Fibroblast of villous mesenchyme (primary cell): Measurements from ENCODE around the gene SLC22A15. TPM values are rescaled to one million over a fixed set of nuclear protein-coding genes. Genes with fewer than 3 reads are reported as not detected.

Experiments
- DNase-seq: peaks from one replicate; pipeline ENCODE4 v3.0.0-alpha.2; 2010; ENCODE audit warnings: low read depth
- H3K4me3 ChIP-seq: 2 replicates; pipeline ENCODE4 v1.5.1; 2011; ENCODE audit warnings: low read depth, mild to moderate bottlenecking, low read length
- CTCF ChIP-seq: IDR thresholded peaks from 2 replicates; pipeline ENCODE4 v1.5.1; 2012; ENCODE audit warnings: low read depth, mild to moderate bottlenecking, low read length; ENCODE audit not compliant: insufficient read depth
- total RNA-seq: library from RNA; depleted of rRNA; stranded (reverse); fragments of >200 nt; gene quantifications from 2 replicates; pipeline ENCODE4 v1.2.3, GENCODE V29; 2012

SLC22A15 gene
- total RNA-seq, 1 donor: 7.8 TPM

GRCh38 chr1:116097626-116098025, 121.3 kb downstream of the SLC22A15 start:
- no peak for TF ChIP-seq CTCF
- no peak for DNase-seq
- H3K4me3 ChIP-seq: no peak overlapping the region

GRCh38 chr1:116099379-116099778, 123.1 kb downstream of the SLC22A15 start:
- no peak for TF ChIP-seq CTCF
- H3K4me3 ChIP-seq: no peak overlapping the region
- DNase-seq: no peak

GRCh38 chr1:116099919-116100318, 123.6 kb downstream of the SLC22A15 start:
- DNase-seq: no peak
- no peak overlapping the region for H3K4me3 ChIP-seq
- TF ChIP-seq CTCF: no peak

GRCh38 chr1:116104667-116105066, 128.4 kb downstream of the SLC22A15 start:
- no peak overlapping the region for H3K4me3 ChIP-seq
- DNase-seq: no peak

GRCh38 chr1:116105996-116106395, 129.7 kb downstream of the SLC22A15 start:
- no peak for DNase-seq
- TF ChIP-seq CTCF: no peak
- no peak overlapping the region for H3K4me3 ChIP-seq

More at GRCh38 chr1:116104667-116105066, 128.4 kb downstream of the SLC22A15 start:
- TF ChIP-seq CTCF: no peak

GRCh38 chr1:116106646-116107045, 130.3 kb downstream of the SLC22A15 start:
- TF ChIP-seq CTCF: no peak
- H3K4me3 ChIP-seq: no peak overlapping the region
- no peak for DNase-seq

- no peak for TF ChIP-seq CTCF
- DNase-seq: no peak
- no peak overlapping the region for H3K4me3 ChIP-seq
These were observed 131.1 kb downstream of the SLC22A15 start for GRCh38 chr1:116107371-116107770.
